ENCODE results near the gene BPI. TPM values are rescaled to one million over a fixed set of nuclear protein-coding genes. Genes with fewer than 3 reads are reported as not detected.

BPI gene
- polyA plus RNA-seq, 1 of the 3 experiments (the other 2 are of a cell fraction) = not detected

DNA sequence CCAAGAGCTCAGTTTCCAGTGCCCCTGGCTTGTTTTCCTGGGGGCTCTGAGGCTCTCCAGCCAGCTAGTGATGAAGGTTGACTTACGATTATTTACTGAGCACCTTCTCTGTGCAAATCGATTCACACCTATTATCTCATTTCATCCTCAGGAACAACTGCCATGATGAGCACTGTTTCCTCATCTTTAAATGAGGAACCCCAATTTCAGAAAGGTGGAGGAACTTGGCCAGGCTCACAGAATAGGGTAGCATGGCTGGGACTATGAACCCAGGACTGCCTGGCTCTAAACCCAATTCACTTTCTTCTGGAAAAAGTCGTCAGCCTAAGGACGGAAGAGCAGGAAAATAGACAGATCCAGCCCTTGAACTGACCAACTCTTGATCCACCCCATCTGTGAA lies 3.5 kb upstream of the BPI start:
- Histone ChIP-seq H3K36me3 (replicated peaks in 1 of 2; ENCODE audit: control insufficient read depth in 1 of 2, insufficient read depth in 2 of 2, low read length in 1 of 2) (no peaks in the 10 kb centered on the region), H3K27me3 (ENCODE audit: insufficient read depth) (no peaks in the 10 kb centered on the region), H2AFZ (ENCODE audit: low read depth) (no peak overlapping the region), H3K4me1 (ENCODE audit: control insufficient read depth in 1 of 2, insufficient read depth in 2 of 2, low read depth in 1 of 2, low read length in 1 of 2) (peaks cover 0 to 10% of the 10 kb centered on the region in 2 experiments; a peak in 1 of 4 replicates), H3K9me3 (no peaks in the 10 kb centered on the region), H3K27ac (ENCODE audit: low read depth in 2 of 2, low read length in 1 of 2) (no peak overlapping the region), H3F3A (replicated peaks; ENCODE audit: insufficient read depth) (peaks cover 4% of the 10 kb centered on the region), H3K9me2 (no peaks in the 10 kb centered on the region), H3K4me2 (no peak overlapping the region), H3K9ac (no peak overlapping the region), H3K79me2 (ENCODE audit: insufficient read depth) (no peaks in the 10 kb centered on the region), H3K4me3 (ENCODE audit: low read depth in 2 of 2, low read length in 1 of 2) (no peak overlapping the region), H4K20me1 (ENCODE audit: insufficient read depth) (no peaks in the 10 kb centered on the region)
- TF ChIP-seq REST (IDR thresholded peaks at IDR 0.05; ENCODE audit: low read depth, low read length) = no peak
- TF ChIP-seq PBX3 (IDR thresholded peaks at IDR 0.05) = no peak
- TF ChIP-seq POLR2AphosphoS5 (IDR thresholded peaks at IDR 0.05; ENCODE audit: low read depth, low read length) = no peak
- no peak for TF ChIP-seq GABPA (IDR thresholded peaks at IDR 0.05; ENCODE audit: low read depth)
- no peak for TF ChIP-seq USF1 (IDR thresholded peaks at IDR 0.05; ENCODE audit: borderline replicate concordance, low read depth)
- TF ChIP-seq EZH2phosphoT487 (IDR thresholded peaks at IDR 0.05; ENCODE audit: borderline replicate concordance, low read depth) = no peak
- TF ChIP-seq CTCF (IDR thresholded peaks at IDR 0.05) = no peak
- TF ChIP-seq, protein P1, sequence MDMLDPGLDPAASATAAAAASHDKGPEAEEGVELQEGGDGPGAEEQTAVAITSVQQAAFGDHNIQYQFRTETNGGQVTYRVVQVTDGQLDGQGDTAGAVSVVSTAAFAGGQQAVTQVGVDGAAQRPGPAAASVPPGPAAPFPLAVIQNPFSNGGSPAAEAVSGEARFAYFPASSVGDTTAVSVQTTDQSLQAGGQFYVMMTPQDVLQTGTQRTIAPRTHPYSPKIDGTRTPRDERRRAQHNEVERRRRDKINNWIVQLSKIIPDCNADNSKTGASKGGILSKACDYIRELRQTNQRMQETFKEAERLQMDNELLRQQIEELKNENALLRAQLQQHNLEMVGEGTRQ (IDR thresholded peaks at IDR 0.05; ENCODE audit: borderline replicate concordance, low read depth, low read length) = no peak
- TF ChIP-seq JUND (IDR thresholded peaks at IDR 0.05) = no peak
- TF ChIP-seq, protein P2, sequence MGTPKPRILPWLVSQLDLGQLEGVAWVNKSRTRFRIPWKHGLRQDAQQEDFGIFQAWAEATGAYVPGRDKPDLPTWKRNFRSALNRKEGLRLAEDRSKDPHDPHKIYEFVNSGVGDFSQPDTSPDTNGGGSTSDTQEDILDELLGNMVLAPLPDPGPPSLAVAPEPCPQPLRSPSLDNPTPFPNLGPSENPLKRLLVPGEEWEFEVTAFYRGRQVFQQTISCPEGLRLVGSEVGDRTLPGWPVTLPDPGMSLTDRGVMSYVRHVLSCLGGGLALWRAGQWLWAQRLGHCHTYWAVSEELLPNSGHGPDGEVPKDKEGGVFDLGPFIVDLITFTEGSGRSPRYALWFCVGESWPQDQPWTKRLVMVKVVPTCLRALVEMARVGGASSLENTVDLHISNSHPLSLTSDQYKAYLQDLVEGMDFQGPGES (IDR thresholded peaks at IDR 0.05; ENCODE audit: low read depth, low read length) = no peak
- no peak for TF ChIP-seq EP300 (IDR thresholded peaks at IDR 0.05; ENCODE audit: borderline replicate concordance in 1 of 2, low read depth in 1 of 2, low read length in 1 of 2)
- TF ChIP-seq RCOR1 (IDR thresholded peaks at IDR 0.05; ENCODE audit: low read length) = no peak
- TF ChIP-seq NRF1 (IDR thresholded peaks at IDR 0.05; ENCODE audit: low read depth, low read length) = no peak
- WGBS (ENCODE audit: low lambda C conversion rate) = 62% methylated on average over 4 of the region's 4 CpGs
- ChIA-PET POLR2A (no interaction called here), CTCF (interaction anchor here (1.0 to 3.2 kb wide), 5 partner anchors 9 to 108 kb away, joined by 3 to 10 read pairs (median 4); no protein-coding TSS in a partner anchor)
- DNase-seq = no peak

Measured in SK-N-SH (cell line).